Measurements from ENCODE around the gene TF. TPM values are rescaled to one million over a fixed set of nuclear protein-coding genes. Genes with fewer than 3 reads are reported as not detected.
A peak's percentile ranks its signal among the peaks of the same experiment; 100 is the strongest.

The TF gene
- total and polyA plus RNA-seq, 12 donors: under 0.01 to 15.5 (median 2.2) TPM; not detected in 1

- no peak for DNase-seq
- no peak for TF ChIP-seq POLR2A (IDR thresholded peaks at IDR 0.05)
- TF ChIP-seq, protein P1, sequence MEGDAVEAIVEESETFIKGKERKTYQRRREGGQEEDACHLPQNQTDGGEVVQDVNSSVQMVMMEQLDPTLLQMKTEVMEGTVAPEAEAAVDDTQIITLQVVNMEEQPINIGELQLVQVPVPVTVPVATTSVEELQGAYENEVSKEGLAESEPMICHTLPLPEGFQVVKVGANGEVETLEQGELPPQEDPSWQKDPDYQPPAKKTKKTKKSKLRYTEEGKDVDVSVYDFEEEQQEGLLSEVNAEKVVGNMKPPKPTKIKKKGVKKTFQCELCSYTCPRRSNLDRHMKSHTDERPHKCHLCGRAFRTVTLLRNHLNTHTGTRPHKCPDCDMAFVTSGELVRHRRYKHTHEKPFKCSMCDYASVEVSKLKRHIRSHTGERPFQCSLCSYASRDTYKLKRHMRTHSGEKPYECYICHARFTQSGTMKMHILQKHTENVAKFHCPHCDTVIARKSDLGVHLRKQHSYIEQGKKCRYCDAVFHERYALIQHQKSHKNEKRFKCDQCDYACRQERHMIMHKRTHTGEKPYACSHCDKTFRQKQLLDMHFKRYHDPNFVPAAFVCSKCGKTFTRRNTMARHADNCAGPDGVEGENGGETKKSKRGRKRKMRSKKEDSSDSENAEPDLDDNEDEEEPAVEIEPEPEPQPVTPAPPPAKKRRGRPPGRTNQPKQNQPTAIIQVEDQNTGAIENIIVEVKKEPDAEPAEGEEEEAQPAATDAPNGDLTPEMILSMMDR (IDR thresholded peaks at IDR 0.05): no peak
- H3K27me3 ChIP-seq: no peaks in the 10 kb centered on the region
- H3K9me3 ChIP-seq (replicated peaks in 1 of 3): no peaks in the 10 kb centered on the region
- peaks cover 10 to 11% of the 10 kb centered on the region in 2 donors for H3K4me1 ChIP-seq (replicated peaks in 1 of 2)
- no peak overlapping the region for H3K27ac ChIP-seq
- peak overlapping the region in 2 of 4 donors; percentile 57 to 59 for H3K4me3 ChIP-seq
- 70 to 81% (median 73%) methylated on average over 4 of the region's 4 CpGs for WGBS, 4 donors
- intact Hi-C loops (cut with DNase I): no loop called here
- peaks cover 0 to 5% of the 10 kb centered on the region in 2 donors for H3K36me3 ChIP-seq (replicated peaks in 1 of 2)
Observed at GRCh38 chr3:133804896-133805295, 58.7 kb downstream of the TF start.

DNA sequence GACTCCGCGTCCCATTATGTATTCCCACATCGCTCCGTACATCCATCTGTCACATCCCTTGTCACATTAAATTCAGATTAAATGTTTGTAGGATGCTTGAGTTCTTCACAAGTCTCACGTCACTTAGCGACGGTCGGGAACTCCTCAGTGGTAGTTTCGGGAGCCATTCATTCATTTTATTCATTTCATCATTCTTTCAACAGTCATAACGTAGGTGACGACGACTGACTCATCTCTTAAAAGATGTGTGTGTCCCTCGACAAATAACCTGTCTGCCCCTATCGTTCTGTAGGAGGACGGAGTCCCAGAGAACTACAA lies 59.1 kb downstream of the TF start:
- Histone ChIP-seq H3K4me3 (peak overlapping the region in 2 of 4 donors; percentile 57 to 59), H3K9me3 (replicated peaks in 1 of 3) (no peaks in the 10 kb centered on the region), H3K27me3 (no peaks in the 10 kb centered on the region), H3K27ac (peak overlapping the region in 1 of 5 donors; percentile 69), H3K36me3 (replicated peaks in 1 of 2) (peaks cover 0 to 5% of the 10 kb centered on the region in 2 donors), H3K4me1 (replicated peaks in 1 of 2) (peaks cover 10 to 11% of the 10 kb centered on the region in 2 donors)
- TF ChIP-seq, protein P1 (IDR thresholded peaks at IDR 0.05): no peak
- no peak for TF ChIP-seq POLR2A (IDR thresholded peaks at IDR 0.05)
- intact Hi-C loops (cut with DNase I): no loop called here
- no peak for DNase-seq
- WGBS, 4 donors: 8 to 15% (median 13%) methylated on average over 13 to 15 of the region's 15 CpGs

- Histone ChIP-seq H3K36me3 (replicated peaks in 1 of 2) (peaks cover 0 to 5% of the 10 kb centered on the region in 2 donors), H3K4me1 (replicated peaks in 1 of 2) (peaks cover 10 to 11% of the 10 kb centered on the region in 2 donors), H3K27me3 (no peaks in the 10 kb centered on the region), H3K27ac (peak within 1 kb of the TSS in 3 of 5 donors; percentile 69 to 81 (median 77)), H3K4me3 (peak within 1 kb of the TSS; percentile 54 to 63 (median 58)), H3K9me3 (replicated peaks in 1 of 3) (no peaks in the 10 kb centered on the region)
- intact Hi-C loops (cut with DNase I): no loop called here
- peak; percentile 94 to 98 (median 95) for DNase-seq
- WGBS, 4 donors: 0 to 1% (median 0%) methylated on average over 9 to 53 of the region's 53 CpGs
- TF ChIP-seq POLR2A (IDR thresholded peaks at IDR 0.05): peak; percentile 23 to 78
- TF ChIP-seq, protein P1 (IDR thresholded peaks at IDR 0.05): no peak
Observed at GRCh38 chr3:133805702-133806475, 59.7 kb downstream of the TF start, which contains the start of gene SRPRB. SRPRB (plus strand) TSS chr3:133805815; CDS start chr3:133805849, 34 bp downstream.

DNA sequence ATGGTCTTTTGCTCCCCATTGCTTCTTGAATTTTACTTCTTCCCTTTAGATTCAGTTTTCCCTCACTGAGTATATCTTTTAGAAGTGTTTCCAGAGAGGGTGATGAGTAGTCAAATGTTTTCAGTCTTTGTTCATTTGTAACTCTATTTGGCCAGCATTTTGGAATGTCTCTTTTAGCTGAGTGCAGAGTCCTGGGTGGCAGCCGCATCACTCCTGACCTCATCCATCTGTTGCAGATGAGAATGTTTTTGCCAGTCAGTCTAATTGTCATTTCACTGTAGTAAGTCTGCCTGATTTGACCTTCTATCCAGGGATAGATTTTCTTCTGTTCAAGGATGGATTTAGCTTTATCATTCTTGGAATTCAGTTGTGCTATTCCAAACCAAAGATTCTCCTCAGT lies 66.7 kb downstream of the TF start:
- H3K27me3 ChIP-seq: no peaks in the 10 kb centered on the region
- no peak overlapping the region for H3K4me3 ChIP-seq
- intact Hi-C loops (cut with DNase I): no loop called here
- DNase-seq: no peak
- peaks cover 0 to 44% of the 10 kb centered on the region in 2 donors for H3K36me3 ChIP-seq (replicated peaks in 1 of 2)
- no peak overlapping the region for H3K27ac ChIP-seq
- TF ChIP-seq, protein P1 (IDR thresholded peaks at IDR 0.05): no peak
- no peak for TF ChIP-seq POLR2A (IDR thresholded peaks at IDR 0.05)
- H3K9me3 ChIP-seq (replicated peaks in 1 of 3): no peaks in the 10 kb centered on the region
- WGBS, 4 donors: 65 to 81% (median 76%) methylated on average over 1 of the region's 1 CpG
- no peaks in the 10 kb centered on the region for H3K4me1 ChIP-seq (replicated peaks in 1 of 2)
